Neural progenitor cell (in vitro differentiated cells): ENCODE data around the gene ARMC10.
"Not testable (repeated sequence)": the region's sequence is repeated elsewhere in the genome, so short reads cannot be mapped to it uniquely, and the experiment has no call there.

ENCODE experiments used
- CTCF ChIP-seq: fragments of 200-600 bp; sonication (generic); IDR thresholded peaks from 2 replicates; pipeline ENCODE4 v1.5.1; 2017; ENCODE audit warnings: antibody characterized with exemption, mild to moderate bottlenecking
- EZH2 ChIP-seq: fragments of 200-600 bp; sonication (generic); IDR thresholded peaks from 2 replicates; pipeline ENCODE4 v1.6.1; 2017; ENCODE audit warnings: antibody characterized with exemption, mild to moderate bottlenecking, moderate library complexity

GRCh38 chr7:103037823-103038739 lies 36.9 kb upstream of the ARMC10 start:
- TF ChIP-seq CTCF, EZH2: not testable (repeated sequence)
